Left kidney (tissue), 2 donors: ENCODE results near the gene AP2A2. TPM values are rescaled to one million over a fixed set of nuclear protein-coding genes. Genes with fewer than 3 reads are reported as not detected.

ENCODE experiments used
- DNase-seq: peaks from one replicate; pipeline ENCODE4 v3.0.0-alpha.2; 2013
- polyA plus RNA-seq: library from polyadenylated mRNA; unstranded; fragments of 120-200 nt; gene quantifications from one replicate; pipeline ENCODE4 v1.2.1, GENCODE V29; 2013; ENCODE audit not compliant: insufficient read length

Gene AP2A2
- polyA plus RNA-seq, 1 donor, result 114 TPM

DNA sequence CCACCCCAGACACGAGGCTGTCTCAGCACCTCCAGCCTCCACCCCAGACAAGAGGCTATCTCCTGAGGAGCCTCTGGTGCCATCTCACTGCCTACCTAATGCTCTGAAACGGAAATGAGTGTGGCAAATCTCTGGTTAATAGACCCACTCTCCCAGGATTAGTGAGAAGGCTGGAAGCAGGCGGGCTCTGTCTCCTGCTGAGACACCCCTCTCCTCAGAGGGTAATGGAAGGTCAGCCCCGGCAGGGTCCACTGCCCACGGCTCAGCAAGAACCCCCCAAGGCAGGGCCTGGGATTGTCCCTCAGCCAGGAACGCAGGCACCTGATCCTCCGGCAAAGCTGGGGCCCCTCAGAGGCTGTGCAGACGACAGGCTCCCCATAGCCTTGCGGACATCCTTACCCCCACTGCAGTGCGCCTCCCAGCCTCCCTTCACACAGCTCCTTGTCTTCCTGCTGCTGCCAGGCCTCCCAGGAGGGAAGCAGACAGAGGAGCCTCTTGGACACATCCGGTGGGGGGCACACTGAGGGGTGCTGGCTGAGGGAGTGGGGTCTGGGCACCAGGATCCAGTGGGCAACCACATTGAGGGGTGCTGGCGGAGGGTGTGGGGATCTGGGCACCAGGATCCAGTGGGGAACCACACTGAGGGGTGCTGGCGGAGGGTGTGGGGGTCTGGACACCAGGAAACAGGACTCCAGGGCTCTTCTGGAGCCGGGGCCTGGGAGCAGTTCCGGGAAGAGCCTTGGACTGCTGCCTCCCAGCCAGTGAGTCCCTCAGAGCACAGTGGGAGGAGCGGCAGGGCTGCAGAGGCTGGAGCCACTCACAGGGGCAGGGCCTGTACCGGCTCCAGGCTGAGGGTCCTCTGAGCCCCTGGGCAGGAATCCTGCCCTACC lies 28.2 kb upstream of the AP2A2 start:
- DNase-seq, result no peak

DNA sequence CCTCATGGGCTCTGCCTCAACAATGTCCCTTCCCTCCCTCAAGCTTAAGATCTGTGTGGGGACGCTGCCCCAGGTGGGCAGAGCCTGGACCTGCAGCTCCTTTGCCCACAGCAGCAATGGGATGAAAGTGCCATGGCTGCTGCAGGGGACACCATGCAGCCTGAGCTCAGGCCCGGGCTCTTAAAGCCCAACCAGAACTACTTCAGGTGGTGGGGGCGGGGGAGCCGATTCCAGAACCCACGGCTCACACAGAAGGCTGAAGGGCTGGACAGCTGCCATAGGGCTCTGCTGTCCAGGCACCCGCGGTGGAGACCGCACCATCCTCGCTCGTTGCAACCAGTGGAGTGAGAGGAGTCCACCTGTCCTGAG lies 27.5 kb upstream of the AP2A2 start:
- no peak for DNase-seq

GRCh38 chr11:898540-899190 lies 27.0 kb upstream of the AP2A2 start:
- DNase-seq, result no peak

GRCh38 chr11:899724-900123 lies 25.9 kb upstream of the AP2A2 start:
- no peak for DNase-seq

DNA sequence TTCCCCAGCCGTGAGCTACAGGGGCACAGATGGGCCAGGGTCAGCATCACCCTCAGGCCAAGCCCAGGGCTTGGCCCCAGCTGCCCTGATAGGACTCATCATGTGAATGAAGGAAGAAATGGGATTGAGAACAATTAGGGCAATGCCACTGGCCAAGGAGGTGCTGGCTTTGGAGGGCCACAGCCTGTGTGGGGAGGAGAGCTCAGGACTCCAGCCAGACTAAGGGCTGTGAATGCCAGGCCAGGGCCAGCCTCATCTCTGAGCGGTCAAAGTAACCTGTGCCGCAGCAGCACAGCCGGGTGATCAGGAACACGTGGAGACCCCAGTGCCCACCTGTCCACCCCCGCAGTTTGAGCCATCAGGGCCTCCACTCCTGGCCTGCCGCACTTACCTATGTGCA lies 25.1 kb upstream of the AP2A2 start:
- DNase-seq, result no peak

DNA sequence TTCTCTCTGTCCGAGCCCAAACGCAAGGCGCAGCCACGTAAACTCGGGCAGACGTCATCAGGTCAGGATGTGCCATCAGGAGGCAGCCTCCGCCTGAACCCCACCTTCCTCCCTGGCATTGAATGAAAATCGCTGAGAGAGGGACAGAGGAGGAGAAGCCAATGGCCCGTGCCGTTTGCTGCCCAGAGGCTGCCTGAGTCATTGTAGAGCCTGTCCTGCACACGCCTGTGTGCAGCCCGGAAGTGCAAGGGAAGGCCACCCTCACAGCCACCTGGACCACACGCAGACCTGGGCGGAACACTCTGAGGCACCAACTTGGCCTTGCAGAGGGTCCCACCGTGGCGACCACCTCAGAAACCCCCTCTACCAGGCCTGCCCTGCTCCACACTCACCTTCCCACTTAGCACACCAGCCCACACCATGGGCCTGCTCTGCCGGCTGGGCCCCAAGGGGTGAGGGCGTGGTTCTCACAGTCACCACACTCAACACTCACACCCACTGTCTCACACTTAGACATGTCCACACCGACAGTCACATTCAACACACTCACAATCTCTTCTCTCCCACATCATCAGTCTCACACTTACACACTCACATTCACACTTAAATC lies 24.1 kb upstream of the AP2A2 start:
- no peak for DNase-seq

- no peak for DNase-seq
Observed at GRCh38 chr11:904380-904779, 21.3 kb upstream of the AP2A2 start.

DNA sequence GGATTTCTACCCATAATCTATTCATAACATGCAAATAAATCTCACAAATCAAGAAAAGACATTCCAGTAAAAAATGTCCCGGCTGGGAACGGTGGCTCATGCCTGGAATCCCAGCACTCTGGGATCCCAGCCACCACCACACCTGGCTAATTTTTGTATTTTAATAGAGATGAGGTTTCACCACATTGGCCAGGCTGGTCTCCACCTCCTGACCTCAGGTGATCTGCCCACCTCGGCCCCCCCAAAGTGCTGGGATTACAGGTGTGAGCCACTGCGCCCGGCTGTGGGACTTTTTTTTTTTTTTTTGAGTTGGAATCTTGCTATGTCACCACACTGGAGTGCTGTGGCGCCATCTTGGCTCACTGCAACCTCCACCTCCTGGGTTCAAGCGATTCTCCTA lies 19.7 kb upstream of the AP2A2 start:
- no peak for DNase-seq

DNA sequence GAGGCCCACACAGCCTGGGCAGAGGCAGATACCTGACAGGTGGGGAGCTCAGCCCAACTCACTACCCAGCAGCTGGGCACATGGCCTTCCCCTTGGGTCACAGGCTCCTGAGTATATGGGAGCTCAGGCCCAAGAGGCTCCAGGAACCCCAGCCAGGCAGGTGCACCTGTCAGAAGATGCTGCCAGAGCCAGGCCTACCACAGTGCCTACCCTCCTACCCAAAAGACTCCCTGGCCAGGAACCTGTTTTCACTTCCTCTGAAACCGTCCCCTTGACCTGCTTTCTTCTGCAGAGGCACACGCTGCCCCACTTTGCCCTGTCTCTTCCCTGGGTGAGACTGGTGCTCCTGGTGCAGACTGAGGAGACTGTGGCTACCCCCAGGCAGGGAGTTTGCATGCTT lies 18.0 kb upstream of the AP2A2 start:
- DNase-seq, result no peak

DNA sequence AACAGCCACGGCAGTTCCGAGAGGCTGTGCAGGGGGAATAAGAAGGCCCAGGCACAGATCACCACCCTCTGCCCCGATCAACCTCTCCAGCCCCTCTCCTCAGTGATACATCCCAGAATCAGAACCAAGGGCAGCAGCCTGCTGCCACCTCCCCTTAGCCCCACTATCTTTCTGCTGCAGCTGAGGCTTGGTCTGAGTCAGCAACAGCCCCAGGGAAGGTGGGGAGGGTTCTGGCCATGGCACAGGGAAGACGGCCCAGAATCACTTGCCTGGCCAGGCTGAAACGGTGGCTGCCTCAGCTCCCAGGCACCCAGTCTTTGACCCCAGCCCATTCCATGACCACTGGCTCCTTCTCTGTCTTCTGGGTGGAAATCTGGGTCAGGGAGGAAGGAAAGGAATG lies 17.4 kb upstream of the AP2A2 start:
- DNase-seq, result no peak

DNA sequence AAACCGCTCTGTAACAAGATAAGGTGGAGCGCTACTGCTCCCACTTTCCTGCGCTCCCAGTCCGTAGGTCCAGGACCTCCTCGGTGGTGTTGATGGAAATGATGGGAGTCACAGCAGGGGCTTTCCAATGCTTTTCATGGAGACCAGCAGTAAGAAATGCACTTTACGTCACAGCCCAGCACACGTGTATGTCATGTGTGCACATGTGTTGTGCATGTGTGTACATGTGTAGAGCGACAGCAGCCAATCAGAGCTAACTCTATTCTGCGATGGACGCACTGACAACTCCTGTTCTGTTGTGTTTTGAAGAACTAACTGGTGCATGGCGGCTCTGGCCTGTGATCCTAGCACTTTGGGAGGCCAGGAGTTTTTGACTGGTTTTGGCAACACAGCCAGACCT lies 16.3 kb upstream of the AP2A2 start:
- DNase-seq, result no peak

GRCh38 chr11:910044-910588 lies 15.6 kb upstream of the AP2A2 start:
- no peak for DNase-seq

DNA sequence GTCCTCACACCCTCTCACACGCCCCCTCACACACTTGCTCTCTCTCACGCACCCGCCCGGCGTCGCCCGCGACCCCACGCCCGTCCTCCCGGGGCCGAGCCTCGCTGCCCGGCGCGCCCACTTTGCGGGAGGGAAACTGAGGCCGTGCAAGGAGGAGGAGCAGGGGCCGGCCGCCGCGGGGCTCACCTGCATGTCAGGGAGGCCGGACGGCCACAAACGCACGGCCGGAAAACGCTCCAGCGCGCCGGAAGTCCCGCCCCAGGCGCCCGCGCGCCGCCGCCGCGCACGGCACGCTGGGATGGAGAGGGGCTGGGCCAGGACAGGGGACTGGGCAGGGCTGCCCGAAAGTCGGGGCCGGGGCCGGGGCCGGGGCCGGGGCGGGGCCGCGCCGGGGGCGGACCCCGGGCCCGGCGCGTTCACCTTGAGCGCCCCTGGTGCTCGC lies 15.1 kb upstream of the AP2A2 start, which contains the start of gene CHID1:
CHID1 (minus strand) TSS at position 222 of the 442 bp plus-strand sequence. CDS start 5,994 bp downstream, outside the sequence.
- peak; percentile 85 for DNase-seq

DNA sequence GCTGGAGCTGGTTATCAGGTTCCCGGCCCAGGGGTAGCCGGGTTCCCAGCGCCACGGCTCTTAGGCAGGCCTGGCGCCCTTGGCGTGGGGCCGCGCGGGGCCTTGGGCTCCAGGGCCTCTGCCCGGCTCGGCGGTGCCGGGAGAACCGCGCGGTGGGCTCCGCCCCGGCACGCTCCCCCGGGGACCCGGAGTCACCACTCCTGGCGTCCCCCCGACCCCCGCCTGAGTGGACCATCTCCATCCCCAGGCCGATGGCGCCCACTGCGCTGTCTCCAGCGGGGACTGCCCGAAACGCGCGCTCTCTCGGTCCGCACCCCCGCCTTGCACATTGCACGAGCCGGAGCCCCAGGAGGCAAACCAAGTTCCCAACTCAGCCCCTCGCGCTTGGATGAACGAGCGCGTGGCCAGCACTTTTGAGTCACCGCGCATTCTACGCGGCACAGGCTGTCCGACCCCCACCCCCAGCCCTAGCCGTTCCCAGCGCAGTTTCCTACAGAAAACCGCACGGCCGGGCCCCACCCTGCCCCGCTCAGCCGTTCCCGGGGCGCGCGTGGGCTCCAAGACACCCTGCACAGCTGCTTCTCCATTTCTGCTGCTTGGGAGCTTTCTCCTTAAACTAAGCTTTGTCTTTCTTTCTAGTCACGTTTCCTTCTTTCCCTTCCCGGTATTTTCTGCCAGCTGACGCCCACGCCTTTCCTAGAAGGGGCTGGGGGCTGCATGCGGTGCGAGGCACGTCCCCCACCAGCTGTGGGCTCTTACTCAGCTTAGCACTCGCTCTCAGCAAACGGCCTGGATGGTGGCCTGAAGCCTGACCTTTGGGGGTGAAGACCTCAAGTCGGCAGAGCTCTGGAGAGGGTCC lies 14.4 kb upstream of the AP2A2 start:
- DNase-seq, result no peak

GRCh38 chr11:911890-912219 lies 13.8 kb upstream of the AP2A2 start:
- DNase-seq, result no peak

DNA sequence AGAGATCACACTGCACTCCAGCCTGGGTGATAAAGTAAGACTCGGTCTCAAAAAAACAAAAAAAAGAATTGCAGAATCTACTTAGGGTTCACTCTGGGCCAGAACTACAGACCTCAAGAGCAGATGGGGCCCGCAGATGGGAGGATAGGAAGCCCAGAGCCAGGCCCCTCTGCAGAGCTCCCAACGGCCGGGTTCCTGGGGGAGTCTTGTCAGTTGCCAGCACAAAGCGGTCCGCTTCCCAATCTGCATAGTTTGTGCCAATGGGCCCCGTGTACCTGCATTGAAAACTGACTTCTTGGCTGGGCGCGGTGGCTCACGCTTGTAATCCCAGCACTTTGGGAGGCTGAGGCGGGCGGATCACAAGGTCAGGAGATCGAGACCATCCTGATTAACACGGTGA lies 13.4 kb upstream of the AP2A2 start:
- DNase-seq, result no peak

- DNase-seq, result no peak
Observed at GRCh38 chr11:913043-913442, 12.6 kb upstream of the AP2A2 start.

- DNase-seq, result no peak
Observed at GRCh38 chr11:914204-914603, 11.5 kb upstream of the AP2A2 start.

DNA sequence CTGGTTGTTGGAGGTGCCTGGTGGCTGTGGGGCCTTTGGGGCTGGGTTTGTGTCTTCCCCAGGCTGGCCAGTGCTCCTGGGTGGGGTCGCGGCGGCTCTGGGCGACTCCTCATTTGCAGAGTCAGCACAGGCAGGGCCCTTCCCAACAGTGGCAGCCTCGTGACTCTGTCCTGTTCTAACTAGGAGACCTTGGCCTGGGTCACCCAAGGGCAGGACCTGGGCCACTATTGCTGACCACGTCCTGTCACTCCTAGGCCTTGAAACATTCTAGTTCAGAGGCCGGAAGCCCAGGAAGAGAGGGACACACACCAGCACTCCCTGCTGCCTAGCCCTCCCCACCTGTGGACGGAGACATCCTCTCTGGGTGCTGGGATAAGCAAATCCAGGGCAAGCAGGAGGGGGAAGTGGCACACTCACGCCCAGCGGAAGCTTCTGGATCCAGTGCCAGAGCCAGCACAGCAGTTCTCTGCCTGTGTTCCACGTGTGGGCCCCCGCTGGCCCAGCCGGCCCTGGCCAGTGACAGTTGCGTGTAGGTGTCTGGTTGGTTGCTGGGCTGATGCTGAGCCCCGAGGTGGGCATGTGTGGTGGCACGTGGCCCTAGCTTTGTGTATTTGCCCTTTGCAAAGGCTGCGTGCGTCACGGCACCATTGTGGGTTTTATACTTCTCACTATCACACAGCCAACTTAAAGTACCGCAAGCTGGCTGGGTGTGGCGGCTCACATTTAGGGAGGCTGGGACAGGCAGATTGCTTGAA lies 10.7 kb upstream of the AP2A2 start:
- no peak for DNase-seq

DNA sequence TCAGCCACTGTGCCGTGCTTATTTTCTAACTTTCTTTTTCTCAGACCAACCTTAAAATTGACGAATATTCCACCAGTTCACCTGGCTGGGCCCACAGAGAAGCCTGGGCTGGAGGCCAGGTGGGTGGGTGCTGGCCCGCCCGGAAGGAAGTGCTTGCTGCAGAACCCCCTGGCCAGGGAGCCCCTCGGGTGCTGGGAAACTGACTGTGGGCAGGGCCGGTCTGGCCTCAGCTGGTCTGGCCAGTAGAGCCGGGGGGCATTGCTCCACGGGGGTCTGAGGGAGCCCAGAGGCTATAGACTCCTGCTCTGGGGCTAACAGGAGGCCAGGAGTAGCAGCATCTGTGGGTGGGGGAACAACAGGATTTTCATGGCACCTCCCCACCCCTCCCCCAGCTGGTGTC lies 8.2 kb upstream of the AP2A2 start:
- DNase-seq, result no peak
